ENCODE measurements around the gene NCDN.
A peak's percentile ranks its signal among the peaks of the same experiment; 100 is the strongest.

NCDN gene, protein sequence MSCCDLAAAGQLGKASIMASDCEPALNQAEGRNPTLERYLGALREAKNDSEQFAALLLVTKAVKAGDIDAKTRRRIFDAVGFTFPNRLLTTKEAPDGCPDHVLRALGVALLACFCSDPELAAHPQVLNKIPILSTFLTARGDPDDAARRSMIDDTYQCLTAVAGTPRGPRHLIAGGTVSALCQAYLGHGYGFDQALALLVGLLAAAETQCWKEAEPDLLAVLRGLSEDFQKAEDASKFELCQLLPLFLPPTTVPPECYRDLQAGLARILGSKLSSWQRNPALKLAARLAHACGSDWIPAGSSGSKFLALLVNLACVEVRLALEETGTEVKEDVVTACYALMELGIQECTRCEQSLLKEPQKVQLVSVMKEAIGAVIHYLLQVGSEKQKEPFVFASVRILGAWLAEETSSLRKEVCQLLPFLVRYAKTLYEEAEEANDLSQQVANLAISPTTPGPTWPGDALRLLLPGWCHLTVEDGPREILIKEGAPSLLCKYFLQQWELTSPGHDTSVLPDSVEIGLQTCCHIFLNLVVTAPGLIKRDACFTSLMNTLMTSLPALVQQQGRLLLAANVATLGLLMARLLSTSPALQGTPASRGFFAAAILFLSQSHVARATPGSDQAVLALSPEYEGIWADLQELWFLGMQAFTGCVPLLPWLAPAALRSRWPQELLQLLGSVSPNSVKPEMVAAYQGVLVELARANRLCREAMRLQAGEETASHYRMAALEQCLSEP

DNA sequence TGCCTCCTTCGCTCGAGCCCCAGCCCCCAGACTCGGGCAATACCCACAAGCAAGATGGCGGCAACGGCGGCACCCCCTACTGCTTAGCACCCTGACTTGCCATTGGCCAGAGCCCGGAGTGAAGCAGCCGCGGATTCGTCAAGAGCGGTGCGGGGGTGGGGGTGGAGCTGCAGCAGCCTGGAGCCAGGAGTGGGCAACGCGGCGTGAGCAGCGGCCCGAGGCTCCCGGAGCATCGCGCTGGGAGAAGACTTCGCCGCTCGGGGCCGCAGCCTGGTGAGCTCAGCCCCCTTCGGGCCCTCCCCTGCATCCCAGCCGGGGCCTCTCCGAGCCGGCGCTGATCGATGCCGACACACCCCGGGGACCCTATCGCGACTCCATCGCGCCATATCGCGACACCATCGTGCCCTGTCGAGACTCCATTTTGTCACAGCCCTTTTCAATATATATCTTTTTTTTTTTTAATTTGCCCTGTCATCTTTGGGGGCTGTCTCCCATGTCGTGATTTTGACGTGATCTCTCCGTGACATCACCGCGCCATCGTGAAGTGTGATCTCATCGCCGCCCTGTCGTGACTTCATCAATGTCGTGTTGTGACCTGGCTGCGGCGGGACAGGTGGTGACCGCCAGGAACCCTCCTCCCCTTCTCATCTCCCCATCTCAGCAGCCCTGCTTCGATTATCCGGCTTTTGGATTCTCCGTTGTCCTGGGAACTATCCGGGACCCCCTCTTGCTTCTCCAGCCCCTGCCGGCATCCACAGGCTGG is at the start of gene NCDN:
NCDN (plus strand) TSS at position 189 of the 763 bp plus-strand sequence; CDS start at position 581, 392 bp downstream.
- peak; percentile 93 for DNase-seq (ENCODE audit: low read depth)
- peak within 1 kb of the TSS; percentile 92 for H3K4me3 ChIP-seq (ENCODE audit: low read depth, low read length)
- TF ChIP-seq, protein P1, sequence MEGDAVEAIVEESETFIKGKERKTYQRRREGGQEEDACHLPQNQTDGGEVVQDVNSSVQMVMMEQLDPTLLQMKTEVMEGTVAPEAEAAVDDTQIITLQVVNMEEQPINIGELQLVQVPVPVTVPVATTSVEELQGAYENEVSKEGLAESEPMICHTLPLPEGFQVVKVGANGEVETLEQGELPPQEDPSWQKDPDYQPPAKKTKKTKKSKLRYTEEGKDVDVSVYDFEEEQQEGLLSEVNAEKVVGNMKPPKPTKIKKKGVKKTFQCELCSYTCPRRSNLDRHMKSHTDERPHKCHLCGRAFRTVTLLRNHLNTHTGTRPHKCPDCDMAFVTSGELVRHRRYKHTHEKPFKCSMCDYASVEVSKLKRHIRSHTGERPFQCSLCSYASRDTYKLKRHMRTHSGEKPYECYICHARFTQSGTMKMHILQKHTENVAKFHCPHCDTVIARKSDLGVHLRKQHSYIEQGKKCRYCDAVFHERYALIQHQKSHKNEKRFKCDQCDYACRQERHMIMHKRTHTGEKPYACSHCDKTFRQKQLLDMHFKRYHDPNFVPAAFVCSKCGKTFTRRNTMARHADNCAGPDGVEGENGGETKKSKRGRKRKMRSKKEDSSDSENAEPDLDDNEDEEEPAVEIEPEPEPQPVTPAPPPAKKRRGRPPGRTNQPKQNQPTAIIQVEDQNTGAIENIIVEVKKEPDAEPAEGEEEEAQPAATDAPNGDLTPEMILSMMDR (IDR thresholded peaks at IDR 0.05; ENCODE audit: control insufficient read depth, extremely low read depth, insufficient read depth): no peak

DNA sequence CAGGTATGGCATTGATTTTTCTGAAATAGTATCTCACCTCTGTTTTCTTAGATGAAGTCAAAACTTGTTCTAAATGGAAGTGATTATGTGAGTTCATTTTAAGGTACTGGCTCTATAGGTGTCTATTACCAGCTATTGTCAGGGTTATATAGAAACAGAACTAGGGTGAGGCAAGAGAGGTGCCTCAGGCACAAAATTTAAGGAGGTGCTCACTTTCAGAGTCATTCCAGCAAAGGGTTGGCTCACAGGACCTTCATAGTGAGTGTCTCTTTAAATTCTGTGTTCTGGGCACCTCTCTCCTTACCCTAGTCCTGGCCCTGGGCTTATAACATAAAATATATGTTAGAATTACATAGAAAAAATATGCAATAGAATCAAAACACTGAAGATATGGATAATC is 49.7 kb upstream of the NCDN start:
- DNase-seq (ENCODE audit: low read depth): no peak
- TF ChIP-seq, protein P1 (IDR thresholded peaks at IDR 0.05; ENCODE audit: control insufficient read depth, extremely low read depth, insufficient read depth): no peak
- no peak overlapping the region for H3K4me3 ChIP-seq (ENCODE audit: low read depth, low read length)

DNA sequence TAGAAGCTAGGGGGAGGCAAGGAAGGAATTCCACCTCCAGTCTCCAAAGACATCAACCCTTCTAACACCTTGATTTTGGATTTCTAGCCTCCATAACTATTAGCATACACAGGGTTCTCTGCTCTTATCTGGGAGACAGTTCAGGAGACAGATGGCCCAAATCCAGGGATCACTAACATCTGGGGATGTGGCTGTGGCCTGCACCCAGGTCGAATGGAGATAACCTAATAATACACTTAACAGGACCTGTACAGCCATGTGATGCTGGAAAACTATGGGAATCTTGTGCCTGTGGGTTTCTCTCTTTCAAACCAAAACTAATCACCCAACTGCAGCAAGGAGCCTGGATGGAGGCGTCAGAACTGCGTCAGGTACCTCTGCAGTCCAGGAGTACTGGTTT is 48.0 kb upstream of the NCDN start:
- no peak overlapping the region for H3K4me3 ChIP-seq (ENCODE audit: low read depth, low read length)
- no peak for DNase-seq (ENCODE audit: low read depth)
- TF ChIP-seq, protein P1 (IDR thresholded peaks at IDR 0.05; ENCODE audit: control insufficient read depth, extremely low read depth, insufficient read depth): no peak

DNA sequence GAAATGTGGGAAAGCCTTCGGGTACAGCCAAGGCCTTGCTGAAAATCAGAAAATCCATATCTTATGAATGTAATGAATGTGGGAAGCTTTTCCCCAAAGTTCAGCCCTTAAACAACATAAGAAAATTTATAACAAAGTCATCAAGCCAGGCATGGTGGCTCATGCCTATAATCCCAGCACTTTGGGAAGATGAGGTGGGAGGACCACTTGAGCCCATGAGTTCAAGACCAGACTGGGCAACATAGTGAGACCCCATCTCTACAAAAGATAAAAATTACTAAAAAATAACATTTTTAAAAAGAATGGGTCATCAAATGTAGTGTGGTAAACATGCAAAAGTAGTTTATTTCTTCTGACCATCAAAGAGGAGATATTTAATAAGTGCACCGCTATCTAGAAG is 46.3 kb upstream of the NCDN start:
- TF ChIP-seq, protein P1 (IDR thresholded peaks at IDR 0.05; ENCODE audit: control insufficient read depth, extremely low read depth, insufficient read depth): no peak
- no peak overlapping the region for H3K4me3 ChIP-seq (ENCODE audit: low read depth, low read length)
- no peak for DNase-seq (ENCODE audit: low read depth)

DNA sequence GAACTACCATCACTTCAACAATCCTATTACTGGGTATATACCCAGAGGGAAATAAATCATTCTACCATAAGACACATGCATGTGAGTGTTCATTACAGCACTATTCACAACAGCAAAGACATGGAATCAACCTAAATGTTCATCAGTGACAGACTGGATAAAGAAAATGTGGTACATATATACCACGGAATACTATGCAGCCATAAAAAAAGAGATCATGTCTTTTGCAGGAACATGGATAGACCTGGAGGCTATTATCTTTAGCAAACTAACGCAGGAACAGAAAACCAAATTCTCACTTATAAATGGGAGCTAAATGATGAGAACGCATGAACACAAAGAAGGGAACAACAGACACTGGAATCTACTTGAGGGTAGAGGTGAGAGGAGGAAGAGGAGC is 39.4 kb upstream of the NCDN start:
- no peak for DNase-seq (ENCODE audit: low read depth)
- TF ChIP-seq, protein P1 (IDR thresholded peaks at IDR 0.05; ENCODE audit: control insufficient read depth, extremely low read depth, insufficient read depth): no peak
- H3K4me3 ChIP-seq (ENCODE audit: low read depth, low read length): no peak overlapping the region

DNA sequence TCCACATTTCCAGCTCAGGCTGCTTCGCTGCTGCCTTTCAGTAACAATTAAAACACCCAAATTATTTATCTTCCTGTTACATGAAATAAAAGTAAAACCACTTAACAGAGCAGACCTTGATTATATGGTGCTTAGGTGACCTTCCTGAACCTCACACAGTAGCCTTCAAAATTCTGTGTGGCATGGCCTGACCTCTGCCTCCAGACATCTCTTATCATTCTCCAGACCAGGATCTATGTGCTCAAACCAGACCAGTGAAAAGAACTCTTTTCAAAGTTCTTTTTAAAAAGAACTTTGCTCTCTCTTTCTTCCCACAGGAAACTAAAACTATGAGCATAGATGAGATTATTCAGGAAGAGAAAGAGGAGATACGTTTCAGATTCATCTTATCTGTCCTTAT is 38.2 kb upstream of the NCDN start:
- DNase-seq (ENCODE audit: low read depth): no peak
- TF ChIP-seq, protein P1 (IDR thresholded peaks at IDR 0.05; ENCODE audit: control insufficient read depth, extremely low read depth, insufficient read depth): no peak
- H3K4me3 ChIP-seq (ENCODE audit: low read depth, low read length): no peak overlapping the region

All from LNCaP clone FGC (cell line).